ENCODE results near the gene TEX13C. TPM values are rescaled to one million over a fixed set of nuclear protein-coding genes. Genes with fewer than 3 reads are reported as not detected.

The TEX13C gene
- total and polyA plus RNA-seq, 10 of the 15 experiments (the other 5 are each of a cell fraction or from before 2014, with no cell fraction given), result not detected

DNA sequence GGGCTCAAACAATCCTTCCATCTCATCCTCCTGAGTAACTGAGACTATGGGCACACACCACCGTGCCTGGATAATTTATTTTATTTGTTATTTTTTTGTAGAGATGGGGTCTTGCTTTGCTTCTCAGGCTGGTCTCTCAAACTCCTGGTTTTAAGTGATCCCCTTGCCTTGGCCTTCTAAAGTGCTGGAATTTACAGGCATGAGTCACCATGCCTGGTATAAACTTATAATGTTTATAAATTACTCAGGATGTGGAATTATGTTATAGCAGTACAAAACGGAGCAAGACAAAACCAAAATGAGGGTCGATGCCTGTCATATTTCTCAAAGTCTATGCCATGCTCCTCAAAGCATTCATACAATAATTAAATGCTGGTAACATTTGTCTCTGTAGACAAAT, 29.8 kb upstream of the TEX13C start:
- Histone ChIP-seq H3K36me3 (ENCODE audit: control insufficient read depth in 2 of 2, insufficient read depth in 2 of 2, low read length in 1 of 2) (no peaks in the 10 kb centered on the region), H3K4me3 (no peak overlapping the region), H3K27me3 (replicated peaks in 1 of 2; ENCODE audit: control insufficient read depth in 2 of 2, insufficient read depth in 2 of 2, low read length in 1 of 2) (no peaks in the 10 kb centered on the region), H3K9ac (ENCODE audit: control insufficient read depth, insufficient read depth, low read length) (no peak overlapping the region), H3K79me2 (ENCODE audit: control insufficient read depth, insufficient read depth, low read length) (no peaks in the 10 kb centered on the region), H3K4me2 (ENCODE audit: control insufficient read depth, insufficient read depth) (no peak overlapping the region), H4K20me1 (ENCODE audit: control insufficient read depth, insufficient read depth) (no peaks in the 10 kb centered on the region), H3K9me3 (replicated peaks; ENCODE audit: control insufficient read depth, insufficient read depth, low read length) (no peaks in the 10 kb centered on the region), H2AFZ (ENCODE audit: control insufficient read depth, low read depth, low read length) (no peak overlapping the region), H3K27ac (ENCODE audit: control insufficient read depth, insufficient read depth) (no peak overlapping the region), H3K4me1 (ENCODE audit: control insufficient read depth, insufficient read depth, low read length) (no peaks in the 10 kb centered on the region)
- RAD21 ChIA-PET (ENCODE audit: unreplicated experiment), result no interaction called here
- intact Hi-C loops (cut with micrococcal nuclease; ENCODE audit: unreplicated experiment), result no loop called here
- in situ Hi-C loops (cut with MboI), result no loop called here
- BruUV-seq (replicated peaks), result no TSS peak
- no peak for FAIRE-seq
- no peak for TF ChIP-seq NFYA (IDR thresholded peaks at IDR 0.05; ENCODE audit: borderline replicate concordance, low read depth, low read length)
- TF ChIP-seq SMAD1 (IDR thresholded peaks at IDR 0.05; ENCODE audit: low read depth, partially characterized antibody), result no peak
- no peak for TF ChIP-seq ZBED1 (IDR thresholded peaks at IDR 0.05; ENCODE audit: borderline replicate concordance)
- no peak for TF ChIP-seq HDGF (IDR thresholded peaks at IDR 0.05)
- no peak for TF ChIP-seq TCF7 (IDR thresholded peaks at IDR 0.05; ENCODE audit: borderline replicate concordance)
- no peak for TF ChIP-seq CEBPB (IDR thresholded peaks at IDR 0.05; ENCODE audit: borderline replicate concordance in 1 of 2, low read depth in 2 of 2, low read length in 2 of 2)
- TF ChIP-seq STAT3 (IDR thresholded peaks at IDR 0.05; ENCODE audit: low read depth, low read length), result no peak
- TF ChIP-seq, protein P1, sequence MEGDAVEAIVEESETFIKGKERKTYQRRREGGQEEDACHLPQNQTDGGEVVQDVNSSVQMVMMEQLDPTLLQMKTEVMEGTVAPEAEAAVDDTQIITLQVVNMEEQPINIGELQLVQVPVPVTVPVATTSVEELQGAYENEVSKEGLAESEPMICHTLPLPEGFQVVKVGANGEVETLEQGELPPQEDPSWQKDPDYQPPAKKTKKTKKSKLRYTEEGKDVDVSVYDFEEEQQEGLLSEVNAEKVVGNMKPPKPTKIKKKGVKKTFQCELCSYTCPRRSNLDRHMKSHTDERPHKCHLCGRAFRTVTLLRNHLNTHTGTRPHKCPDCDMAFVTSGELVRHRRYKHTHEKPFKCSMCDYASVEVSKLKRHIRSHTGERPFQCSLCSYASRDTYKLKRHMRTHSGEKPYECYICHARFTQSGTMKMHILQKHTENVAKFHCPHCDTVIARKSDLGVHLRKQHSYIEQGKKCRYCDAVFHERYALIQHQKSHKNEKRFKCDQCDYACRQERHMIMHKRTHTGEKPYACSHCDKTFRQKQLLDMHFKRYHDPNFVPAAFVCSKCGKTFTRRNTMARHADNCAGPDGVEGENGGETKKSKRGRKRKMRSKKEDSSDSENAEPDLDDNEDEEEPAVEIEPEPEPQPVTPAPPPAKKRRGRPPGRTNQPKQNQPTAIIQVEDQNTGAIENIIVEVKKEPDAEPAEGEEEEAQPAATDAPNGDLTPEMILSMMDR (IDR thresholded peaks at IDR 0.05 in 2 of 3, conservative IDR thresholded peaks at IDR 0.05 in 1 of 3; ENCODE audit: control insufficient read depth in 2 of 3, extremely low read depth in 1 of 3, insufficient read depth in 1 of 3, low read depth in 3 of 3, low read length in 3 of 3), result no peak
- TF ChIP-seq IRF4 (IDR thresholded peaks at IDR 0.05; ENCODE audit: low read depth, low read length), result no peak
- TF ChIP-seq, protein P2, sequence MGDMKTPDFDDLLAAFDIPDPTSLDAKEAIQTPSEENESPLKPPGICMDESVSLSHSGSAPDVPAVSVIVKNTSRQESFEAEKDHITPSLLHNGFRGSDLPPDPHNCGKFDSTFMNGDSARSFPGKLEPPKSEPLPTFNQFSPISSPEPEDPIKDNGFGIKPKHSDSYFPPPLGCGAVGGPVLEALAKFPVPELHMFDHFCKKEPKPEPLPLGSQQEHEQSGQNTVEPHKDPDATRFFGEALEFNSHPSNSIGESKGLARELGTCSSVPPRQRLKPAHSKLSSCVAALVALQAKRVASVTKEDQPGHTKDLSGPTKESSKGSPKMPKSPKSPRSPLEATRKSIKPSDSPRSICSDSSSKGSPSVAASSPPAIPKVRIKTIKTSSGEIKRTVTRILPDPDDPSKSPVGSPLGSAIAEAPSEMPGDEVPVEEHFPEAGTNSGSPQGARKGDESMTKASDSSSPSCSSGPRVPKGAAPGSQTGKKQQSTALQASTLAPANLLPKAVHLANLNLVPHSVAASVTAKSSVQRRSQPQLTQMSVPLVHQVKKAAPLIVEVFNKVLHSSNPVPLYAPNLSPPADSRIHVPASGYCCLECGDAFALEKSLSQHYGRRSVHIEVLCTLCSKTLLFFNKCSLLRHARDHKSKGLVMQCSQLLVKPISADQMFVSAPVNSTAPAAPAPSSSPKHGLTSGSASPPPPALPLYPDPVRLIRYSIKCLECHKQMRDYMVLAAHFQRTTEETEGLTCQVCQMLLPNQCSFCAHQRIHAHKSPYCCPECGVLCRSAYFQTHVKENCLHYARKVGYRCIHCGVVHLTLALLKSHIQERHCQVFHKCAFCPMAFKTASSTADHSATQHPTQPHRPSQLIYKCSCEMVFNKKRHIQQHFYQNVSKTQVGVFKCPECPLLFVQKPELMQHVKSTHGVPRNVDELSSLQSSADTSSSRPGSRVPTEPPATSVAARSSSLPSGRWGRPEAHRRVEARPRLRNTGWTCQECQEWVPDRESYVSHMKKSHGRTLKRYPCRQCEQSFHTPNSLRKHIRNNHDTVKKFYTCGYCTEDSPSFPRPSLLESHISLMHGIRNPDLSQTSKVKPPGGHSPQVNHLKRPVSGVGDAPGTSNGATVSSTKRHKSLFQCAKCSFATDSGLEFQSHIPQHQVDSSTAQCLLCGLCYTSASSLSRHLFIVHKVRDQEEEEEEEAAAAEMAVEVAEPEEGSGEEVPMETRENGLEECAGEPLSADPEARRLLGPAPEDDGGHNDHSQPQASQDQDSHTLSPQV (IDR thresholded peaks at IDR 0.05), result no peak
- TF ChIP-seq IKZF2 (IDR thresholded peaks at IDR 0.05), result no peak
- TF ChIP-seq DPF2 (IDR thresholded peaks at IDR 0.05), result no peak
- TF ChIP-seq, protein P3, sequence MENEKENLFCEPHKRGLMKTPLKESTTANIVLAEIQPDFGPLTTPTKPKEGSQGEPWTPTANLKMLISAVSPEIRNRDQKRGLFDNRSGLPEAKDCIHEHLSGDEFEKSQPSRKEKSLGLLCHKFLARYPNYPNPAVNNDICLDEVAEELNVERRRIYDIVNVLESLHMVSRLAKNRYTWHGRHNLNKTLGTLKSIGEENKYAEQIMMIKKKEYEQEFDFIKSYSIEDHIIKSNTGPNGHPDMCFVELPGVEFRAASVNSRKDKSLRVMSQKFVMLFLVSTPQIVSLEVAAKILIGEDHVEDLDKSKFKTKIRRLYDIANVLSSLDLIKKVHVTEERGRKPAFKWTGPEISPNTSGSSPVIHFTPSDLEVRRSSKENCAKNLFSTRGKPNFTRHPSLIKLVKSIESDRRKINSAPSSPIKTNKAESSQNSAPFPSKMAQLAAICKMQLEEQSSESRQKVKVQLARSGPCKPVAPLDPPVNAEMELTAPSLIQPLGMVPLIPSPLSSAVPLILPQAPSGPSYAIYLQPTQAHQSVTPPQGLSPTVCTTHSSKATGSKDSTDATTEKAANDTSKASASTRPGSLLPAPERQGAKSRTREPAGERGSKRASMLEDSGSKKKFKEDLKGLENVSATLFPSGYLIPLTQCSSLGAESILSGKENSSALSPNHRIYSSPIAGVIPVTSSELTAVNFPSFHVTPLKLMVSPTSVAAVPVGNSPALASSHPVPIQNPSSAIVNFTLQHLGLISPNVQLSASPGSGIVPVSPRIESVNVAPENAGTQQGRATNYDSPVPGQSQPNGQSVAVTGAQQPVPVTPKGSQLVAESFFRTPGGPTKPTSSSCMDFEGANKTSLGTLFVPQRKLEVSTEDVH (IDR thresholded peaks at IDR 0.05; ENCODE audit: low read depth, partially characterized antibody), result no peak
- no peak for TF ChIP-seq RELA (IDR thresholded peaks at IDR 0.05; ENCODE audit: borderline replicate concordance, partially characterized antibody)
- ATAC-seq, result no peak
- POLR2A ChIA-PET, result no interaction called here
- no peak for DNase-seq (ENCODE audit: low read depth, low spot score)
- 18% methylated on average over 3 of the region's 3 CpGs for WGBS (ENCODE audit: insufficient coverage, insufficient replicate concordance, low lambda C conversion rate, missing lambda C conversion rate)
- CTCF ChIA-PET, result interaction anchor here (0.6 kb wide), 1 partner anchor 763 kb away, joined by 3 read pairs; no protein-coding TSS in a partner anchor
- SMC1A ChIA-PET (ENCODE audit: uncharacterized antibody, unreplicated experiment), result no interaction called here
